Activated CD8-positive, alpha-beta memory T cell treated with anti-CD3 and anti-CD28 coated beads, Interleukin-2, amount 50 U/mL, for 24 hours (primary cell): ENCODE results near the gene CRIP2.
A peak's percentile ranks its signal among the peaks of the same experiment; 100 is the strongest.

Experiments
- DNase-seq: peaks from one replicate; pipeline ENCODE4 v3.0.0-alpha.2; 2020; ENCODE audit errors: extremely low read depth

CRIP2 gene

DNA sequence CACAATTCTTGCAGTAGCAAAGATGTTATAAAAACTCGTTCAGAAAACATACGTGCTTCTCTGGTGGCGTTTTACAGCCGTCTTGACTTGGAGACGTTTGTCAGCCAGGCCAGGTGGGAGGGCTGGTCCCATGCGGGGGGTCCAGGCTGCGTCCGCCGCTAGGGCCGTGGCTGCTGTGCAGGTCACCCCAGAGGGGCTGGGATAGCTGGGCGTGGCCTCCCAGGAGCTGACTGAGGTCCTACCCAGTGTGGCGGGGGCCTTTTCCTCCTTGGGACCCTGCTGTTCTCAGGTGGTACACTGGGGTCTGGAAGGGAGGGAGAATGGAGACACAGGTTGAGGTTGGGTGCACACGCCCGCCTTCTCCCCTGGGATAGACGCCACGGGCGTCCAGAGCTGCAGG is 29.8 kb upstream of the CRIP2 start:
- no peak for DNase-seq

DNA sequence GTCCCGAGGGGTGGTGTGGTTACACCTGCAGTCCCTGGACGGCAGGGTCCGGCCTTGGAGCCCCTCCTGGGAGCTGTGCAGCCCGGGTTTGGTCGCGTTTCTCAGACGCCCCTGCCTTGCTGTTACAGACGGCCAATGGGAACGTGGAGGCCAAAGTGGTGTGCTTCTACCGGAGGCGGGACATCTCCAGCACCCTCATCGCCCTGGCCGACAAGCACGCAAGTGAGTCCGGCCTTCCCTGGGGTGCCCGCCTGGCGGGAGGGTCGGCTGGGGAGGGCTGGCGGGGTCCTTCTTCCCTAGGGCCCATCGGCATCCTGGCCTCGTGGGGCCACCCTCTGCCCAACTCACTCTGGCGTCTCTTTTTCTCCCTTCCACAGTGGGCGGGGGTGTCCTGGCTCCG is 29.3 kb upstream of the CRIP2 start:
- DNase-seq: no peak

DNA sequence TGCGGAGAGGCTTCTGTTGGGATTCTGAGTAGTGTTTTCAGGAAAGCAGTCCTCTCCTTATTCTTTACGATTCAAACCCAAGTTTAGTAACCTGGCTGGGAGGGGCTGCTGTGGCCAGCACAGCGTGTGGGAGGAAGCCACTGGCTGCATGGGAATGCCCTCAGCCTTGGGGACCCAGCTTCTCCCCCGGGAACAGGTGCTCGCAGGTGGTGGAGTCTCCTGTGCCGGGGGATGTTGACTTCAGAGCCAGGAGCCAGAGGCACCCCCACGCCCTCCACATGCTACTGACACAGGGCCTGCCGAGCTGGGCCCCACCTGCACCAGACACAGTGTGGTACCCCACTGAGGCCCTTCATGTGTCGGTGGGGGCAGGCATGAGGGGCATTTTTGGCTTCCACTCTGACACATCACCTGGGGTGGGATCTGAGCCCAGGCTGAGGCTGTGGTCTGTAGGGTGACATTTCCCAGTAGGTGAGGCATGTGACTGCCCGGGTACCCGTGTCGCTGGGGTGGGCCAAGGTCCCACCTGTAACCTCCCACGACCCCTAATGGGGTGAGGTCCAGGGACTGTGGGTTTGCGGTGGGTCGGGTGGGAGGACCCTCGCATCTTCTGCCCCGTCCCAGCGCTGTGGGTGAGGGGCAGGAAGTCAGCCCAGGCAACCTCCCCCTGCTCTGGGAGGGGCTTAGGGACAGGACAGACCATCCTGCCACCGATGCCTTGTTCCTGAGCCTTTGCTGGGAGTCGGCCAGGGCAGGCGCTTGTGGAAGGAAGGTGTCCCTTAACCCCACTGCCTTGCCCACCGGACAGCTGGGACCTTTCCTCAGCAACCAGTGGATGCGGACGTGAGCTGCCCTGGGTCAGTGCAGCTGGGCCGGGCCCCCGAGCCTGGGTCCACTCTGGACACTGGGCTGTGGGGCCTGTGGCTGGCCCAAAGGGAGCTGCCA is 28.4 kb upstream of the CRIP2 start:
- DNase-seq: no peak

DNA sequence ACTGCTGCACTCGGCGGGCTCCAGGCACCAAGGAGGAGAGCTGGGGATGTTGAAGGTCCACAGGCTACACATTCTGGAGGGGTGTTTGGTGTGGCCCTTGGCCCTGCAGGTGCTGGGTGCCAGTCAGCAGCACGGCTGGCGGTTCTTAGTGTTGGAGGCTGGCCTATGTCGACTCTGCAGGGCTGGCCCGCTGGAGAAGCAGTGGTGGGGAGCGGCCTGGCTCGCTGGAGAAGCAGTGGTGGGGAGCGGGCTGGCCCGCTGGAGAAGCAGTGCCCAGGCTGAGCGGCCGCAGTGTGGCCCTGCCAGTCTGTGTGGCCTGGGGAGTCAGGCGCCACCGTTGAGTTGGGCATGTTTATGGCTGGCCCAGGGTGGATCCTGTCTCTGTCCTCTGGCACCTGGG is 27.6 kb upstream of the CRIP2 start:
- no peak for DNase-seq

DNA sequence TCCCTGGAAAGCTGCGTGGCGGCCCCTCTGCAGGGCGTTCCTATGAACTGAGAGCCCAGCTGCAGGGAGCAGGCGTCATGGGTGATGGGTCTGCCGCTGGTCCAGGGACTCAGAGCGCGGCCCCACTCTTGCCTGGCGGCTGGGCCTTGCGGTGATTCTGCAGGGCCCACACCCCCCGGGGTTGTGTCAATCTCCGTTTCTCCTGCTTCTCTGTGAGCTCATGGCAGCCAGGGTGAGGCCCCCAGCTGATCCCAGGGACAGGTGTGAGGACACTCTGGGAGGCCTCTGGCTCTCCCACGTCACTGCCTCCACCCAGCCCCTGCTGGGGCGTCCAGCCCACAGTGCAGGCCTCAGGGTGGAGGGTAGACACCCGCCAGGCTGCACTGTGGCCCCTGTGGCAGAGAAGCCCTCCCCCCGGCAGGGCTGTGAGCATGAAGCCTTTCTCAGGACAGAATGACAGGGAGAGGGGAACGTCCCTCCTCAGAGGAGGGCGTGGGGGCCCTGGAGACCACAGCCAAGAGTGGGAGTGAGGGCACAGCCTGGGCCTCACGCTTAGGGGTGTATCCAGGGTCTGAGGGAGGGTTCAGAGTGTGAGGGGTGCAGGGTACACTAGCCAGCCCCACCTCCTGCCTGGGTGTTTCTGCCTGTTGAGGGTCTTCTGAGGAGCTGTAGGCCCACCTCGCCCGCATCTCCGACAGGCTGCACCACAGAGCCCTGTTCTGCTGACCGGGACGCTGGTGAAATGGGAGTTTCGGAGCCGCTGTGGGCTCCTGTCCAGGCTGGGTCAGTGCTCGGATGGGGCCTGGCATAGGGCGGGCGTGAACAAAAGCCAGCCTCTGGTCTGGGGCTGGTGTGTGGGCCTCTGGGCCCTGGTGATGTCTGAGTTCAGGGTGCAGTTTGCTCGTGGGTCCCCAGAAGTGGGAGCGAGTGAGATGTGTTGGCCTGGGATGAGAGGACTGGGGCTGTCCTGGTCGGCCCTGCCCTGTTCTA is 26.7 kb upstream of the CRIP2 start:
- DNase-seq: no peak

DNA sequence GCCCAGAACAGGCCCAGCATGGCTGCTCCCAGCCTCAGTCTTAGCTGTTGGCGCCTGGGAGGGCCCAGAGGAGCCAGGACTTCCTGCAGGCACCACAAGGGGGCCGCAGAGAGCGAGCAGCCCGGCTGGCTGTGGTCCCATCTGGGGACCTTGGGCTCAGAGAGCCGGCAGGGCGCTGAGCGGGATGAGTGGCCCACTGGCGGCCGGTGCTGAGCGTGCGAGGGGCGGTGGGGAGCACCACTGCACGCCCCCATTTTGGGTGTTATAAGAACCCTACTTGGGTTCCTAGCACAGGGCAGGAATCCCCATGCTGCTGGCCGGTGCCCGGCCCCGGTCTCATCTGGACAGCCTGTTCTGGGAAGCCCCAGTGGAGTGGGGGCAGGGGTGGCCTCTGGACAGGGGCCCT is 25.9 kb upstream of the CRIP2 start:
- DNase-seq: peak; percentile 4

DNA sequence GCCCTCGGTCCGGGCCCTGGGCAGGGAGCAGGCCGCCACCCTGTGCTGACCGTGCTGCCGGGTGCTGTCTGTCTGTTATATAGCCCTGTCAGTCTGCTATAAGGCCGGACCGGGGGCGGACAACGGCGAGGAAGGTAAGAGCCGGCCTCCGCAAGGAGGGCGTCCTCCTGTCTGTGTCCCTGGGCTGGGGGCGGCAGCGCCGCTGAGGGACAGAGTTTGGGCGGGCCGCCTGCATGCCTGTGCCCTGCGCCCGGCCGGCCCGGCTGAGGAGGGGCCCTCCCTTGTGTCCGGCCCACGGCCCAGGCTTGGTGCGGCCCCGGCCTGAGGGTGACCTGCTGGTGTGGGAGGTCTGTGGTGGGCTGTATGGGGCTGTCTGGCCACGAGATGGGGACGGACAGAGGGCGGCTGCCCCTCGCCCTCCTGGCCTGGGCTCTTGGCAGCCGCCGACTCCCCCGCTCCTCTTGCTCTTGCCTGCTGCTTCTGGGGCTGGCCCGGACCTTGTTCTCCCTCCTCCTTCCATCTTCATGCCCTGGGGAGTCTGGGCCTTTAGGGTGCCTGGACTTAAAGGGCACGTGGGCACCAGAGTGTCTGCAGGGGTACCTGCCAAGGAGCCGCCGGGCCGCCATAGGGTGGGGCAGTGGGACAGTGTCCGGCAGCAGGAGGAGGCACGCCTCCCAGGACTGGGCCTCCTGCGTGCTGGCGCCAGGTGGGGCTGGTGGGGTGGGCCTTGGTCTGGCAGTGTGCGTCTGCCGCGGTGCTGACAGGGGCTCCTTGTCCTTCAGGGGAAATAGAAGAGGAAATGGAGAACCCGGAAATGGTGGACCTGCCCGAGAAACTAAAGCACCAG is 25.1 kb upstream of the CRIP2 start:
- DNase-seq: no peak

DNA sequence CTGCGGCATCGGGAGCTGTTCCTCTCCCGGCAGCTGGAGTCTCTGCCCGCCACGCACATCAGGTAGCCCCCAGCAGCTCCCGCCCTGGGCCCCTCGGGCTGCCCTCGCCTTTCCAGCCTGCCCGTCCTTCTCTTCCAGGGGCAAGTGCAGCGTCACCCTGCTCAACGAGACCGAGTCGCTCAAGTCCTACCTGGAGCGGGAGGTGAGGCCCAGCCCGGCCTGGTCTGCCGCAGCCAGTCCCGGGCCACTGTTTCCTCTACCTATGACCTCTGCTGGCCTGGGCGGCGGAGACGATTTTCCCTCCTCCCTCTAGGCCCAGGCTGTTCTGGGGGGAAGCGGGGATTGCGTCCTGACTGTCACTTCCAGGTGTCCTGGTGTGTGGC is 24.5 kb upstream of the CRIP2 start:
- no peak for DNase-seq

DNA sequence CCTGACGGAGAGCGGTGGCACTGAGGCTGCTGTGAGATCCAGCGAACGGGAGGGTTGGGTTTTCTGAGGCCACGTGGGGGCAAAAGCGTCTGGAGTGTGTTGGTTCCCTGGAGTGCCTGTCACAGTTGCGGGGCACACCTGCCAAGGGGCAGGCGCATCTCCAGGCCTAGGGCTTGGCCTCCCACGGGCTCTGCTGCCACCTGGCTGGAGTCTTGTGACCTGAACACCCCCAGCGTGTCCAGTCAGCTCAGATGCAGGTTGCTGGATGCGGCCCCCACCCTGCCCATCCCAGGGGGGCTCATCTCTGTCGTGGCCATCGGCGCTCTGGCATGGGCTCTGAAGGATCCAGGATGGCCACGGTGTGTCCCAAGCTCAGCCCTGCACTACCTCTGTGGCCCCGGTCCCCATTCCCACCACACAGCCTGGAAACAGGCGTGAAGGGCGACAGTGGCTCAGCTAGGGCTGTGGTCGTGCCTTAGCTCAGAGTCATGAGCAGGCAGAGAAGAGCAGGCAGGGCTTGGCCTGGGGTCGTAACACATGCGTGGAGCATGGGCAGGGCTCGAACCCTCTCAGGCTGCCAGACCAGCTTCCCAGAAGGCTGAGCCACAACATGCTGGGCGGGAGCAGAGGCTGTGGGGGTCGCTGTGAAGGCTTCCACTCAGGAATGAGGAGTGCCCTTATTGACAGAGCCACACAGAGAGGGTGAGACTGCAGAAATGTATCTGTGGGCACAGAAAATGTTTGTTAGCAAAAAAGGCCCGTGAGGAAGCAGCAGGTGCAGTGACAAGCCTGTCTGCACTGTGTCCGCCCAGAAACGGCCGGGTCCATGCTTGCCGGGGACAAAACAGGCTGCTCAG is 23.5 kb upstream of the CRIP2 start:
- no peak for DNase-seq

DNA sequence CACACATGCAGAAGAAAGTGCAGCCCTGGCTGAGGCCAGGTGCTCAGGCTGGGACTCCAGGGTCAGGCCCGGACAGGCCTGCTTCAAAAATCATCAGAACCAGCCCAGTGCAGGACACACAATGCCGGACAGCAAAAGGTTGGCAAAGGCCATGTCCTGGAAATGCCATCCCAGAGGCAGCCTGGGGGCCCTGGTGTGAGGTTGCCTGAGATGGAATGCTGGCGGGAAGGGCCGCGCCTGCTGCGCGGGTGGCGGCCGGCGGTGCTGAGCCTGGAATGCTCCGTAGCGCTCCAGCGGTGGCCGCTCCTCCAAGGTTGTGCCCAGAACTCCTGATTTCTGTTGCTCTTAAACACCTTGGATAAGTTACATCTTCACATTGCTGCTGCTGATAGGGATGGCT is 21.7 kb upstream of the CRIP2 start:
- DNase-seq: no peak

DNA sequence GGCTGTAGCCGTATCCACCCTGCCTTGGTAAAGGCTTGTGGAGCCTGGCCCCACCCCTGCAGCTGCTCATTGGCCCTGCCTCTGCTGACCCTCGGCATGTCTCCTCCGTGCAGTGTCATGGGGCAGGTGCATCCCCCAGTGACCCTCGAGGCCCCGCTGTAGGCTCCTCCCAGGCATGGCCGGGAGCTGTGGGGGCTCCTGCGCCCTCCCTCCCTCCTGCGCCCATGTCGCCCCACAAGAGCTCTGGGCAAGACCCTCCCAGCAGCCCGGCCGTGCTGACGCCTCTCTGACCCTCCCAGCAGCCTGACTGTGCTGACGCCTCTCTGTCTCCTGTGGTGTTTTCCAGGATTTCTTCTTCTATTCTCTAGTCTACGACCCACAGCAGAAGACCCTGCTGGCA is 20.8 kb upstream of the CRIP2 start:
- no peak for DNase-seq

DNA sequence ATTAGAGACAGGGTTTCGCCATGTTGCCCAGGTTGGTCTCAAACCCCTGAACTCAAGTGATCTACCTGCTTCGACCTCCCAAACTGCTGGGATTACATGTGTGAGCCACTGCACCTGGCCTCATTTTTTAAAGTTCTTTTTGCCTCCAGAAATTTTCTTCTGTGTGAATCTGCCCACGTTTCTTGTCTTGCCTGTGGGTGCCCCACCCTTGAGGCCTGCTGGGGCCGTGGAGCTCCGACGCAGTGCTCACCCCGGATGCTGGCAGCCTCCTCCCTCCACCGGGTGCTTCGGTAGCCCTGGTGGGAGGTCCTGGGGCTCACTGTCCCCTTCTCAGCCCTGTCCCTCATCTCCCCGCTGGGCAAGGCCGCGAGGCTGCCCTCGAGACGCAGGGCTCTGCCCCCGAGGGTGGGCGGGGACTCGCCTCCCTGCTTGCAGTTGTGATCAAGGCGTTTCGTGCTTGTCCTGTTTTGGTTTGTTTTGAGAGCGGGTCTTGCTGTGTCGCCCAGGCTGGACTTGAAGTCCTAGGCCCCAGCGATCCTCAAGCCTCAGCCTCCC is 19.5 kb upstream of the CRIP2 start:
- no peak for DNase-seq

DNA sequence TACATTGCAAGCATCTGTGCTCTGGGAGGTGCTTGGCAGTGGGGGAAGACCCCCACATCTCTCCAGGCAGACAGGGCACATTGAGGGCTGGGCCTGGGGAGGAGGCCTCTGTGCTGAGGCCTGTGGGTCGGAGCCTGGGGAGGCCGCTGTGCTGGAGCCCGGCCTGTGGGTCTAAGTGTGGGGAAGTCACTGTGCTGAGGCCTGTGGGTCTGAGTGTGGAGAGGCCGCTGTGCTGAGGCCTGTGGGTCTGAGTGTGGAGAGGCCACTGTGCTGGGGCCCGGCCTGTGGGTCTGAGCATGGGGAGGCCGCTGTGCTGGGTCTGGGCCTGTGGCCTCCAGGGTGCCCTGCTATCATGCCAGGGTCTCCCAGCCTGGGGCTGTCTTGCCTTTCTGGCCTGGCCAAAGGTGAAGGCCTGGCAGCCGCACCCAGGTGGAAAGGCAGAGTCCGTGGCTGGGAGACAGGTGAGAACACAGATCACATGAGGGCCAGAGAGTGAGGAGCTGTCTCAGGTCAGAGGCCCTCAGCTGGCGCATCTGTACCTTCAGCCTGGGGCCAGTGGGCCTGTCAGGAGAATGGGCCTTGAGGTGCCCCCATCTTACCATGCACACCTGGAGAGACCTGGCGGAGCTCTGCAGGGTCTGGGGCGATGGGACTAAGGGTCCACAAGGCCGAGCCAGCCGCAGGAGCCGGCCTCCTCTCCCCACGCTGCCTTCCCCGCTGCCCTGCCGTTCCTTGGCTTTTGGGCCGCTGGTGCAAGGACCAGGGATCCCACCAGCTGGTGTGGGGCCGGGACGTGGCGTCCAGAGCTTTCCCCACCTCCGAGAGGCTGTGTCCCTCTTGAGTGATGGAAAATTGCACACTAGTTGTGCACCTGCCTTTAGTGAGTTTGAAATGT is 18.6 kb upstream of the CRIP2 start:
- no peak for DNase-seq

DNA sequence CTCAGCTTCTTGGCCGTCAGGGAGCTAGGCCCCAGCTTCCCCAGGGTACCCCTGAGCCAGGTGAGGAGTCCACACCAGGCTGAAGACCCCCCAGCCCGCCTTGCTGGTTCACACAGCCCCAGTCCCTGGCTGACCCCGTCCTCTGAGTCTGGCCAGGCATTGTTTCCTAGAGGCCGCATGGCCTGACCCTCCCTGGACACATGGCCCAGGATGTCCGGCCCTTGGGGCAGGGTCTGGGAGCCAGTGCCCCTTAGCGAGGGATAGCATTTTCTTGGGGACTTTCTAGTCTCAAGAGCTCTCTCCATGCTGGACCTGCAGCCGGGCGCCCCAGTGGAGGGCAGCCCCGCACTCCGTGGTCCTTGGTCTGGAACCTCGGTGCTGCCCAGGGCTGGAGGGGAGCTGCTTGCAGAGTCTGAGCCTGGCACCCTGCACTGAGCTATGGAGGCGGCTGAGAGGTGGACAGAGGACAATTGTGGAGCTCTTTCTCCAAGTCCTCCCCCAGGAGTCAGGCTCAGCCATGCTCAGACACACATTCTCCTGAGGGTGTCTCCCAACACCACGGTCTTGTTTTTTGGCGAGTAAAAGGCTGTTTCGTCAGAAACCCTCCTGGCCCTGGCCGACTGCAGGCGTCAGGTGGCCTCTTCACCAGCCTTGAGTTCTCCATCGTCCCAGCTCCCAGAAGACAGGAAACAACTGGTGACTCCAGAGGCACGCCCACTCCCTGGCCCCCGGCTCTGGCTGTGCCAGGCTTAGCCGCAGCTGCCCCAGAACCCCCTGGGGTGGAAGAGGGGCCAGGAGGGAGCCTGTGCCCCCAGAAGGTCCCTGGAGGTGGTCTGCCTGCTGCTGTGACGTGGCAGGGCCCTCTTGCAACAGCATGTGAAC is 17.6 kb upstream of the CRIP2 start:
- DNase-seq: no peak

DNA sequence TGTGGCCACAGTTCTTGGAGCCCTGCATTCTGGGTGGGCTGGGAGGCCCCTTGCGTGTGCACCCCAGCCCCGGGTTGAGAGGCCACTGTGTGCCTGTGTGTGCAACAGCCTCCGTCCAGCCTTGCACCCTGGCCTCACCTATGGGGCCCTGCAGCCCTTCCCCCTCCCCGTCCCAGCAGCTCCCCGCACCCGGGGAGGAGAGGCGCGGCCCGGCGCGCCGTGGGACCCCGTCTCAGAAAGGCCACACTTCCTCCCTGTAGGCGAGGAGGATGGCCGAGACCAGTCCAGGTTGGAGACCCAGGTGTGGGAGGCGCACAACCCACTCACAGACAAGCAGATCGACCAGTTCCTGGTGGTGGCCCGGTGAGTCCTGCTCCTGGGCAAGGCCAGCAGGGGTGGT is 16.6 kb upstream of the CRIP2 start:
- DNase-seq: no peak

DNA sequence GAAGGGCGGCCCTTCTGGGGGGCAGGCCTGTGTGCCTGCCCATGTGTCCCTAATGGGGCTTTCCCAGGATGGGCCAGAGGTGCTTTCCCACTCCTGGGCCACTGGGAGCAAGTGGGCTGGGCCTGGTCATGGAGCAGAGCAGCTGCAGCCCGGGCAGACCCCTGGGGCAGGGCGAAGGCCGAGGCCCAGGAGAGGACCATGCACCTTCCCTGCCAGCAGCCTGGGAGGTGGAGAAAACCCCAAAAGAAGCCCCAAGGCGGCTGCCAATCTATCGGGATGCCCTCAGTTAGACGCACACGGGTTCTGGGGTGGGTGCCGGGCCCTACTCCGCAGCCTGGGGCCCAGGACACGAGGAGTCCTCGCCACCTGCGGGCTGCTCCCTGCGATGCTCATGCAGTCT is 16.1 kb upstream of the CRIP2 start:
- DNase-seq: no peak

DNA sequence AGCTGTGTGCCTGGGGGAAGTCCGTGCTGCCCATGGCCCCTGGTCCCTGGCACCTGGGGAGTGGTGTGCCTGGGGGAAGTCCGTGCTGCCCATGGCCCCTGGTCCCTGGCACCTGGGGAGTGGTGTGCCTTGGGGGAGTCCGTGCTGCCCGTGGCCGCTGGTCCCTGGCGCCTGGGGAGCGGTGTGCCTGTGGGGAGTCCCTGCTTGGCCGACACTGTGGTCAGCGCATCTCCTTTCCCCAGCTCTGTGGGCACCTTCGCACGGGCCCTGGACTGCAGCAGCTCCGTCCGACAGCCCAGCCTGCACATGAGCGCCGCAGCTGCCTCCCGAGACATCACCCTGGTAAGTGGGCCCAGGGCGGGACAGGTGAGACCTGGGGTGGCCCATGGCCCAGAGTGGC is 14.5 kb upstream of the CRIP2 start:
- DNase-seq: no peak

DNA sequence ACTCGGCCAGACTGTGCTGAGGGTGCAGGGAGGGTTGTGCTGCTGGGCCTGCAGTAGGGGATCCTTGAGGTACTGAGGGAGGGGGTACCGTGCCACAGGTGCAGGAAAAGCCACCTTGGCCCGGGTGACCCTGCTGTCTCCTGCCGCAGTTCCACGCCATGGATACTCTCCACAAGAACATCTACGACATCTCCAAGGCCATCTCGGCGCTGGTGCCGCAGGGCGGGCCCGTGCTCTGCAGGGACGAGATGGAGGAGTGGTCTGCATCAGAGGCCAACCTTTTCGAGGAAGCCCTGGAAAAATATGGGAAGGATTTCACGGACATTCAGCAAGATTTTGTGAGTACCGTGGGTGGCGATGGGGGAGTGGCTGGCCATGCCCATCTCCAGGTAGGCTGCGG is 14.0 kb upstream of the CRIP2 start:
- DNase-seq: no peak
